Left colon (tissue), 2 donors: ENCODE measurements around the gene TMEM187. TPM values are rescaled to one million over a fixed set of nuclear protein-coding genes. Genes with fewer than 3 reads are reported as not detected.
"Not testable (repeated sequence)": the region's sequence is repeated elsewhere in the genome, so short reads cannot be mapped to it uniquely, and the experiment has no call there.

Source experiments
- ATAC-seq: fragments of 200-7000 bp; cut with Tn5 transposase; one replicate; pipeline ENCODE4 v1.9.1; 2020; ENCODE audit warnings: mild to moderate bottlenecking, moderate library complexity
- DNase-seq, 2 donors: peaks; one replicate each; pipeline ENCODE4 v3.0.0-alpha.2; 2020
- intact Hi-C, 2 donors: fragments of 100-400 bp; cut with DNase I in 1 of 2; cut with micrococcal nuclease in 1 of 2; formaldehyde crosslinking; loops; one replicate each; pipeline versions ENCODE4 v1.11.2 to v1.14.0; 2022; cut with DNase I, micrococcal nuclease
- total RNA-seq, 2 donors: library from RNA; stranded (reverse); fragmentation: NEBNext Ultra II Directional; extraction: Animal tissue kit (Norgen Biotek cat#: 25700); gene quantifications; one replicate each; pipeline ENCODE4 v1.2.1, GENCODE V29; 2021
- donor health status: DM: no; HTN: no; CAD: no.
- donor health status: DM: yes; HTN: yes; CAD: no.

The TMEM187 gene
- total RNA-seq, 2 donors from 2014 or later = 8.4 to 9.9 TPM

- no peak for ATAC-seq
Observed at GRCh38 chrX:153983321-153983801, 10.8 kb downstream of the TMEM187 start.

GRCh38 chrX:153984351-153985178 is 12.0 kb downstream of the TMEM187 start:
- intact Hi-C loops = no loop called here
- ATAC-seq (no peak), DNase-seq (no peak)

More at GRCh38 chrX:153983321-153983801, 10.8 kb downstream of the TMEM187 start:
- no peak for DNase-seq
- intact Hi-C loops = no loop called here

- DNase-seq = no peak
- intact Hi-C loops = no loop called here
- ATAC-seq = no peak
Observed at GRCh38 chrX:153988493-153988892, 15.9 kb downstream of the TMEM187 start.

- intact Hi-C loops = no loop called here
- ATAC-seq (no peak), DNase-seq (no peak)
Observed at GRCh38 chrX:153989973-153990655, 17.6 kb downstream of the TMEM187 start.

- DNase-seq = no peak
- no peak for ATAC-seq
- intact Hi-C loops = no loop called here
Observed at GRCh38 chrX:153991013-153991580, 18.5 kb downstream of the TMEM187 start.

GRCh38 chrX:153992180-153992579 is 19.6 kb downstream of the TMEM187 start:
- no peak for ATAC-seq
- intact Hi-C loops = no loop called here
- DNase-seq = no peak

GRCh38 chrX:153993079-153993478 is 20.5 kb downstream of the TMEM187 start:
- ATAC-seq (no peak), DNase-seq (no peak)
- intact Hi-C loops = no loop called here

- DNase-seq = no peak
- intact Hi-C loops = no loop called here
- ATAC-seq = no peak
Observed at GRCh38 chrX:153993978-153994377, 21.4 kb downstream of the TMEM187 start.

- ATAC-seq, intact Hi-C loops, DNase-seq: not testable (repeated sequence)
Observed at GRCh38 chrX:153994398-153994797, 21.8 kb downstream of the TMEM187 start.

- intact Hi-C loops = no loop called here
- no peak for ATAC-seq
Observed at GRCh38 chrX:153995504-153995903, 22.9 kb downstream of the TMEM187 start.

GRCh38 chrX:153999359-154000037 is 26.9 kb downstream of the TMEM187 start:
- ATAC-seq (peak; percentile 66), DNase-seq (no peak)
- intact Hi-C loops = no loop called here

More at GRCh38 chrX:153995504-153995903, 22.9 kb downstream of the TMEM187 start:
- no peak for DNase-seq

GRCh38 chrX:154000051-154000450 is 27.5 kb downstream of the TMEM187 start:
- intact Hi-C loops = no loop called here
- ATAC-seq (peak; percentile 84), DNase-seq (no peak)

- DNase-seq = peak in 1 of 2 donors; percentile 53
- peak; percentile 23 for ATAC-seq
- intact Hi-C loops = no loop called here
Observed at GRCh38 chrX:154002215-154002719, 29.7 kb downstream of the TMEM187 start.

GRCh38 chrX:154004315-154004714 is 31.8 kb downstream of the TMEM187 start:
- ATAC-seq (no peak), DNase-seq (no peak)
- intact Hi-C loops = no loop called here

GRCh38 chrX:154006947-154007346 is 34.4 kb downstream of the TMEM187 start:
- DNase-seq (no peak), ATAC-seq (no peak)
- intact Hi-C loops = no loop called here

GRCh38 chrX:154008521-154008920 is 36.0 kb downstream of the TMEM187 start:
- ATAC-seq = no peak
- intact Hi-C loops = no loop called here

GRCh38 chrX:154010330-154011087 is 38.0 kb downstream of the TMEM187 start:
- no peak for DNase-seq
- no peak for ATAC-seq
- intact Hi-C loops = no loop called here

More at GRCh38 chrX:154008521-154008920, 36.0 kb downstream of the TMEM187 start:
- DNase-seq = no peak
